Lower leg skin (tissue), 4 donors: ENCODE results near the gene HNRNPU. TPM values are rescaled to one million over a fixed set of nuclear protein-coding genes. Genes with fewer than 3 reads are reported as not detected.
A peak's percentile ranks its signal among the peaks of the same experiment; 100 is the strongest.

ENCODE experiments used
- DNase-seq, 2 donors: peaks; one replicate each; pipeline ENCODE4 v3.0.0-alpha.2; 2019; ENCODE audit warnings: low spot score in 2 of 2
- H3K4me3 ChIP-seq: fragments of 200-600 bp; sonication (generic); 2 replicates; pipeline ENCODE4 v1.5.1; 2017; ENCODE audit warnings: mild to moderate bottlenecking, low read depth; ENCODE audit not compliant: poor library complexity, severe bottlenecking
- POLR2A ChIP-seq, 2 donors: fragments of 450-650 bp; IDR thresholded peaks; one replicate each; pipeline ENCODE4 v1.6.1; 2016 to 2017; ENCODE audit warnings: antibody characterized with exemption in 2 of 2, mild to moderate bottlenecking in 1 of 2, moderate library complexity in 1 of 2
- WGBS, 2 donors: methylation state at CpG; one replicate each; pipeline ENCODE4 v1.1.5; 2018; 5-methylcytosine and 5-hydroxymethylcytosine counted together
- intact Hi-C: fragments of 100-400 bp; cut with DNase I; formaldehyde crosslinking; loops from one replicate; pipeline ENCODE4 v1.15.0; 2023; ENCODE audit warnings: low total_unique reads
- total RNA-seq, 4 donors: library from RNA; depleted of rRNA; stranded (reverse); fragments of >200 nt; gene quantifications; one replicate each; pipeline ENCODE4 v1.1.0, GENCODE V29; 2016
- TF ChIP-seq, protein P1 (sequence below), 3 donors: fragments of 450-650 bp; IDR thresholded peaks; one replicate each; pipeline ENCODE4 v1.5.1; 2016; ENCODE audit warnings: antibody characterized with exemption in 3 of 3, mild to moderate bottlenecking in 3 of 3, moderate library complexity in 2 of 3

HNRNPU gene
- total RNA-seq, 4 donors from 2014 or later = 183 to 262 (median 209) TPM

DNA sequence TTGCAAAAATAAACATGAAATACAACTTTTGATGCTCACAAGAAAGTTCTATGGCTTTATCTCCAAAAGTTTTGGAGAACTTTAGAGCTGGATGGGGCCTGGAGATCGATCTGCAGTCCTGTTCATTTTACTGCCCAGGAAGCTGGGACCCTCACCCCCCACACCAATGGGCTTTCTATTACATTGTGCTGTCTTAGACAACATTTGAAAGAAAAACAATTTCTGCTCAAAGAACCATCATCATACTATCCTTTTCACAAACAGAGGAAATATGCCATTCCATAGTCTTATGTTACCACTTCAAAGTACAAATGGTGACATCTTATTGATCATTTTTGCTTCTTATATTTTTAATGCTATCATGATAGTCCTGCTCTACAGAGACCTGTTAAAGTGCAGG is 2.0 kb upstream of the HNRNPU start:
- WGBS, 2 donors = 88 to 92% methylated on average over 1 of the region's 1 CpG
- no peak overlapping the region for H3K4me3 ChIP-seq
- TF ChIP-seq POLR2A (IDR thresholded peaks at IDR 0.05) = no peak
- DNase-seq = no peak
- intact Hi-C loops = no loop called here

DNA sequence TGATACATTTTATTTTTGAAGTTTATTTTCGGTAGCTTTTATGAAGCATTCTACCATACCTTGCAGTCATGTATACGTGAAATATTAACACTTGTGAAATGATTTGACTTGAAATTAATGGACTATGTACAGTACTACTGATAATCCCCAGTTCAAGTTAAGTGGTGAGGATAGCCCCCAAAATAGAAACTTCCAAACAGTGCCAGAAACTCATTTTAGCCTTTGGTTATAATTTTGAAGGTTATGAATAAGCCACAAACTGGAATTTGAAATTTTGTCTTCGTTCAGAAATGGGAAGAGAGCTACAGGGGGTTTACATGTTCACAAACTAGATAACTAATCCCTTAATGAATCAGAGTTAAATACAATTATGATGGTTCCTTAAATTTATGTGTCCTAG is 1.5 kb upstream of the HNRNPU start:
- no peak for TF ChIP-seq POLR2A (IDR thresholded peaks at IDR 0.05)
- TF ChIP-seq, protein P1, sequence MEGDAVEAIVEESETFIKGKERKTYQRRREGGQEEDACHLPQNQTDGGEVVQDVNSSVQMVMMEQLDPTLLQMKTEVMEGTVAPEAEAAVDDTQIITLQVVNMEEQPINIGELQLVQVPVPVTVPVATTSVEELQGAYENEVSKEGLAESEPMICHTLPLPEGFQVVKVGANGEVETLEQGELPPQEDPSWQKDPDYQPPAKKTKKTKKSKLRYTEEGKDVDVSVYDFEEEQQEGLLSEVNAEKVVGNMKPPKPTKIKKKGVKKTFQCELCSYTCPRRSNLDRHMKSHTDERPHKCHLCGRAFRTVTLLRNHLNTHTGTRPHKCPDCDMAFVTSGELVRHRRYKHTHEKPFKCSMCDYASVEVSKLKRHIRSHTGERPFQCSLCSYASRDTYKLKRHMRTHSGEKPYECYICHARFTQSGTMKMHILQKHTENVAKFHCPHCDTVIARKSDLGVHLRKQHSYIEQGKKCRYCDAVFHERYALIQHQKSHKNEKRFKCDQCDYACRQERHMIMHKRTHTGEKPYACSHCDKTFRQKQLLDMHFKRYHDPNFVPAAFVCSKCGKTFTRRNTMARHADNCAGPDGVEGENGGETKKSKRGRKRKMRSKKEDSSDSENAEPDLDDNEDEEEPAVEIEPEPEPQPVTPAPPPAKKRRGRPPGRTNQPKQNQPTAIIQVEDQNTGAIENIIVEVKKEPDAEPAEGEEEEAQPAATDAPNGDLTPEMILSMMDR (IDR thresholded peaks at IDR 0.05) = no peak
- DNase-seq = no peak
- 56 to 63% methylated on average over 3 of the region's 3 CpGs for WGBS, 2 donors
- intact Hi-C loops = no loop called here
- no peak overlapping the region for H3K4me3 ChIP-seq

DNA sequence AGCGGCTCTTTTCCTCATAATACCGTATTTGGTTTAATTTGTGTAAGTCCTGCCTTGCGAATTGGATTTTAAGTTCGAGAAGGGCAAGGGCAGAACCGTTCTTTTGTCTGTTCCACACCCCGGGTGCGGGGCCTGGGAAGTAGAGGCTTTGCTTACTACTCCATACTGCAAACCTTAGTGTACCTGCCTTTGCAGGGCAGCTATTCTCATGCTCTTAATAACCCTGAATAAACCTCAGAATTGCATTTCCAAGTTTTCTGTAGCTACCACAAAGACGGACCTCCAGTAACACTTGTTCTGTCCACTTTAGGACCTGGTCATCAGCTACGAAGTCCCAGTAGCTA is 657 bp upstream of the HNRNPU start:
- intact Hi-C loops = no loop called here
- peak overlapping the region; percentile 34 for H3K4me3 ChIP-seq
- peak; percentile 46 to 87 for DNase-seq
- 8 to 12% methylated on average over 9 of the region's 9 CpGs for WGBS, 2 donors
- no peak for TF ChIP-seq POLR2A (IDR thresholded peaks at IDR 0.05)
- TF ChIP-seq, protein P1 (IDR thresholded peaks at IDR 0.05) = no peak

DNA sequence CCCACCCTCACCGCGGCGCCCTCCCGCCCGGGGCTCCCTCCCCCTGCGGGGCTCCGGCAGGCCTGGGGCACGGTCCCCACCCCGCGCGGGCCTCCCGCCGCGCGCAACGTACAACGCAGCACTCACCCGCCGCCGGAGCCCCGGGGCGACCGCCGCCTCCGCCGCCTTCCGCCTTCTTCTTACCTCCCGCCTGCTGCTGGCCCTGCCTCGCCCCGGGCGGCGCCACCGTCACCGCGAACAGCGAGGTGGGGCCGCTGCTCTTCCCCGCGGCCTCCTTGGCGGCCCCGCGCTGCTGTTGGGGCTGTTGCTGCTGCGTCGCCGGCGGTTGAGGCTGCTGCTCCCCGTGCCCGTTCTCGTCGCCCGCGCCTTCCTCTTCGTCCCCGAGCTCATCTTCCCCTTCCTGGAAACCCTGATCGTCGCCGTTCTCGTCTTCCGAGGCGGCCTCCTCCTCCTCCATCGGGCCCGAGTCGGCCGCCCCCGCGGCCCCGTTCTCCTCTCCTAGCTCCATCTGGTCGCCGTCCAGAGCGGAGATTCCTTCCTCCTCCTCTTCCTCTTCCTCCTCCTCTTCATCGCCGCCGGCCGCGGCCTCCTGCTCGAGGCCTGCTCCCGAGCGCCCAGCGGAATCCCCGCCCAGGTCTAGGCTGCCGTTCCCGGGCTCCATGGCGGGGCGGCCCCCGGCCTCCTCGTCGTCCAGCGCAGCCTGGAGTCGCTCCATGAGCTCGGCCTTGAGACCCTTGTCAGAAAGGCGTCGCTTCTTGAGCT is 671 bp downstream of the HNRNPU start:
- intact Hi-C loops = no loop called here
- WGBS, 2 donors = 0 to 1% methylated on average over 66 to 70 of the region's 92 CpGs
- DNase-seq = peak; percentile 43 to 93
- H3K4me3 ChIP-seq = peak overlapping the region; percentile 100
- TF ChIP-seq, protein P1 (IDR thresholded peaks at IDR 0.05) = no peak
- TF ChIP-seq POLR2A (IDR thresholded peaks at IDR 0.05) = no peak

DNA sequence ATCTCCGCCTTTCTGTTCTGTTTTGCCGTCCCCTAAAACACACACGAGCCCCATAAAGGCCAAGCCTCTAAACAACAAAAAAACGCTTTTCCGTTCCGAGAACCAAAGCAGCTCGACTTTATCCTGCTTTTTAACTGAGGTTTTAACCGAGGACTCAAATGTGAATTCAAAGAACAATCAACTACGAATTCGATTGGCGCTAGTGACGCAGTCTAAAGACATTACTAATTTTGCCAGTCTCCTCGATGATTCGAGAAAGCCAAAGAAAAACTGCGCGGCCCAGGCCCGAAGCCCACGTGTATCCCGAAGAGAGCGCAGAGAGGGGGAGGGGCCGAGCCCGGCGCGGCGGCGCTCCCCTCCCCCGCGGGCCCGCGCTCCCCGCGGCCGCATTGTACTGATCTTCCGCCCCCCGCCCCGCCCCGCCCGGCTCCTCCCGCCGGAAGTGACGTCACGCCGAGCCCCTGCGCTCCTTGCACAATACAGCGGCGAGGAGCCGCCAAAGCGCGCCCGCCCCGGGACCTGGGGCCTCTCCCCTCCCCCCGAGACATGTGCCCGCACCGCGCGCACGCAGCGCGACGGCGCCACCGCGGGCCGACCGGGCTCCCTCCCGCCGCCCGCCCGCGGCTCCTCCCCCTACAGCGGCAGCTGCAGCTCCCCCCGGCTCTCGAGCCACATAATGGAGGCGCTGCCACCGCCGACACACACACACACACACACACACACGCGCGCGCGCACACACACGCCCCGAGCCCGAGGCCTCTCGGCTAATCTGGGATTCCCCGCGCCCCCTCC is 1.4 kb downstream of the HNRNPU start:
- WGBS, 2 donors = 0% methylated on average over 31 to 37 of the region's 87 CpGs
- peak overlapping the region; percentile 100 for H3K4me3 ChIP-seq
- peak; percentile 96 to 99 for DNase-seq
- peak in 1 of 2 donors; percentile 49 for TF ChIP-seq POLR2A (IDR thresholded peaks at IDR 0.05)
- TF ChIP-seq, protein P1 (IDR thresholded peaks at IDR 0.05) = no peak
- intact Hi-C loops = no loop called here

DNA sequence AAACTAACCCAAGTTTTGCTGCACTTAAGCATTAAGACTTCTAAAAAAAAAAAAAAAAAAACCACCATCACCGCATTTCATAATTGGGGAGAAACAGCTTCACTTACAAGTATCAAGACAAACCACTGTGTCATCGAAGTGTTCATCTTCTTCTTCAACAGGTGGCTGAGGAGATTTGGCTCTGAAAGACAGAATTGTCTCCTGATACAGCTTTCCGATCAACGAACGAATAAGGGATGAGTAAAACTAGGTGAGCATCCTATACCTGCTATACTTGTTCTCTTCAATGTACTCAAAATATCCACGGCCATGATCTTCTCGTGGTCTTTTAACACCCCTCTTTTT is 2.0 kb downstream of the HNRNPU start:
- TF ChIP-seq POLR2A (IDR thresholded peaks at IDR 0.05) = no peak
- TF ChIP-seq, protein P1 (IDR thresholded peaks at IDR 0.05) = no peak

More for the DNA sequence above, 2.0 kb downstream of the HNRNPU start:
- H3K4me3 ChIP-seq = peak overlapping the region; percentile 44
- intact Hi-C loops = no loop called here
- 0% methylated on average over 7 of the region's 7 CpGs for WGBS, 2 donors
- no peak for DNase-seq
